ENCODE data around the gene PABPN1.

PABPN1 gene

DNA sequence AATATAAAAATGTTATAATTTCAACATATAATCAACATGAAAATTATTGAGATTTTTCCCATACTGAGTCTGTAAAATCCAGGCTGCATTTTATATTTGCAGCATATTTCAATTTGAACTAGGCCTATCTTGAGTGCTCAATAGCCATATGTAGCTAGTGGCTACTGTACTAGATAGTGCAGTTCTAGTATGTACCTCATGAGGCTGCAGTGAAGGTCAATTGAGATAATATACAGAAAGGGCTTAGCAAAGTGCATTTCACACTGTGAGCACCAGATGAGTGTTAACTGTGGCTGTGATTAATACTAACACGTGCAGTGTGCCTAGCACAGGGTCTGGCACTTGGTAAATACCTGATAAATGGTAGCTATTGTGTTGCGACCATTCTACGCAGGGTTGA, 36.8 kb downstream of the PABPN1 start:
- no peak for DNase-seq (ENCODE audit: low read depth)

- no peak for DNase-seq (ENCODE audit: low read depth)
These were observed 37.4 kb downstream of the PABPN1 start for GRCh38 chr14:23358553-23359166.

- DNase-seq (ENCODE audit: low read depth): no peak
These were observed 37.9 kb downstream of the PABPN1 start for GRCh38 chr14:23359167-23359626.

DNA sequence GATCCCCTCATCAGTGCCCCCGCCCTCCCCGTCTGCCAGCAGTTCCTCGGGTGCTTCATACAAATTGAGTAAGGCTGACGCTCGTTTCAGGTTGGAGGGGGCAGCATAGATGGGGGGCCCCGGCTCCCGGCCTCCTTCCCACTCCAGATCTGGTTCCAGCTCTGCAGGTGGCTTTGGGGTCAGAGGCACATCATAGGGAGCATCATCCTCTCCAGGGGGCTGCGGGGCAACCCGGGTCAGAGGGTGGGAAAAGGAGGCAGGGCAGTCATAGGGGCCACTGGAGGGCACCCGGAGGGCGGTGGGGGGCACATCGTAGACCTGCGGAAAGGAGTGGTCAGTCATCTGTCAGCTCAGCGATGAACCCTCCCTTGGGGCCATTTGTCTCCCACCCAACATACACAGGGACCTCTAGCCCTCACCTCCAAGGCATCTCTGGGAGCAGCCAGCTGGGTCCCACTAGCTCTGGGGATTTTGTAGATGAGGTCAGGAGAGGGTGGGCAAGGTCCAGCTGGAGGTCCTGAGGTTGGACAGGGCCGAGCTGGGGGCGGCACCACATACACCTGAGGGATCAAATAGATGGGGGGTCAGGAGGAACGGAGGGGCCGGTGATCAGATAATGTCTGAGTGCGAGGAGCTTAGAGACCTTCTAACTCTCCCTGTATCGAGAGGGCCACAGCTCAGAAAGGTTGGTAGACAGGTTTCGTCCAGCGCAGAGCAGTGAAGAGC, 38.6 kb downstream of the PABPN1 start:
- DNase-seq (ENCODE audit: low read depth): no peak

DNA sequence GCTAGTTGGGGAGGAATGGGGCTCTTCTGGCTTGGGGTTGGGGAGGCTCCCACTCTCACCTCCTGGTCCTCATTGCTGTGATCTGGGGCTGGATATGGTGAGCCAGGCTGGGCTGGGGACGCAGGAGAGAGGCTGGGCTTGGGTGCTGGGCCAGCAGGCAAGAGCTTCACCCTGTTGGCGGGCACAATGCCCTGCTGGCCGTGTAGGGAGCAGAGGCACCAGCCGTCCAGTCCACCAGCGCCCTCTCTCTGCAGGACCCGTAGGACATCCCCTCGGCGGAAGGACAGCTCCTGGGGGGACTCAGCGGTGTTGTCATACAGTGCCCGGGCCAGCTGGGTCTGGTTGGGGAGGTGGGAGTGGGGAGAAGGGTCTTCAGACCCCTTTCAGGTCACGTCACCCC, 39.2 kb downstream of the PABPN1 start:
- DNase-seq (ENCODE audit: low read depth): no peak

GRCh38 chr14:23361320-23361719, 40.1 kb downstream of the PABPN1 start:
- DNase-seq (ENCODE audit: low read depth): peak; percentile 55

- DNase-seq (ENCODE audit: low read depth): no peak
These were observed 40.5 kb downstream of the PABPN1 start for GRCh38 chr14:23361763-23362162.

DNA sequence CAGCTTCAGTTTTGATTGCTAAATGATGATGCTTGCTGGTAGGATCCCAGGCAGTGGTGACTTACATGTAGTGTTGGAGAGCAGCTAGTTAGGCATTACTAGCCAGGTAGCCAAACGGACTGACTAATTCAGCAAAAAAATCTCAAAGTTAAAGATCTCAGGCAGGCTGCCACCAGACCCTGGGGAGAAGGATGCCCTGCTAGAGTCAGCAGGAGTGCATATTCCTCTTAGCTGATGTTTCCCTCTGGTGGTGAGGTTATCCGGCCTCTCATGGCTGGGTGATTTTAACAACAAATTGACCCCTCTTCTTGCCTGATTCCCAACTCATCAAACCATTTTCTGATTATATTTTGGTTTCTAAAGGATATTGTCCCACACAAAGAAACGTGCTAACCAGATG, 40.9 kb downstream of the PABPN1 start:
- peak; percentile 41 for DNase-seq (ENCODE audit: low read depth)

DNA sequence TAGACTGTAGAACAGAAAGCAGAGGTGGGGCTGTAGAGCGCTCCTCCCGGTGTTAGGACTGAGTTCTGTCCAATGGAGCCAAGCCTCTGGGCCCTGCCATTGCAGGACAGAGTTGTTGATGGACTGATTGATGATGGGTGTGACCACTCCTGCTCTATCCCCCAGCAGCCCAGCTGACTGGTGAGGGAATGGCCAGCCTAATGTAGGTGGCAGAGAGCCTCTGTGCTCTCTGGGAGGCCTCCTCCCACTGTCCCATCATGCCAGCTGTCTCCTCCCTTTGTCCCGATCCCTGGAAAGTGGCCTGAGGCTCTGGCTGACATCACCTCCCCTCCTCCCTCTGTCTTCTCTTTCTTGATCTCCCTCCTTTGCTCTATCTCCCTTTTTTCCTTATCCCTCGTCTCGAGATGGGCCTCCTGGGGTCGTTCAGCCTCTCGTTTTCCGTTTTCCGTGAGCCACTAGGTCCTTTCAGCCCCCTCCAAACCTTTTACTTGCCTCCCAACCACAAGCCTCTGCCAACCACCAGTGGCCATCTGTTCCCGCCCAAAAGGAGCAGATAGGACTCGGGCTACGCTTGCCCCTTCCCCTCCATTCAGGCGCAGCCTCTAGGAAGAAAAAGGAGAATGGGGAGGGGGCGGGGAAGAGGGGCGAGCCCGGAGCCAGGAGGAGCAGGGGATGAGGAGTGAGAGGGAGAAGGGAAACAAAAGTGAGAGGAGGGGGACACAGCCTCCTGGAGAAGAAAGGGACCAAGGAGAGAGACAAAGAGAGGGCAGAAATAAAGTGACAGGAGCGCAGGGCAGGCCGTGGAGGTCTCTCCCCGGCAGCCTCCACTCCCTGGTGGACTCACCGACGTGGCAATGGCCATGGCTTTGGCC, 43.1 kb downstream of the PABPN1 start:
- peak; percentile 78 for DNase-seq (ENCODE audit: low read depth)

DNA sequence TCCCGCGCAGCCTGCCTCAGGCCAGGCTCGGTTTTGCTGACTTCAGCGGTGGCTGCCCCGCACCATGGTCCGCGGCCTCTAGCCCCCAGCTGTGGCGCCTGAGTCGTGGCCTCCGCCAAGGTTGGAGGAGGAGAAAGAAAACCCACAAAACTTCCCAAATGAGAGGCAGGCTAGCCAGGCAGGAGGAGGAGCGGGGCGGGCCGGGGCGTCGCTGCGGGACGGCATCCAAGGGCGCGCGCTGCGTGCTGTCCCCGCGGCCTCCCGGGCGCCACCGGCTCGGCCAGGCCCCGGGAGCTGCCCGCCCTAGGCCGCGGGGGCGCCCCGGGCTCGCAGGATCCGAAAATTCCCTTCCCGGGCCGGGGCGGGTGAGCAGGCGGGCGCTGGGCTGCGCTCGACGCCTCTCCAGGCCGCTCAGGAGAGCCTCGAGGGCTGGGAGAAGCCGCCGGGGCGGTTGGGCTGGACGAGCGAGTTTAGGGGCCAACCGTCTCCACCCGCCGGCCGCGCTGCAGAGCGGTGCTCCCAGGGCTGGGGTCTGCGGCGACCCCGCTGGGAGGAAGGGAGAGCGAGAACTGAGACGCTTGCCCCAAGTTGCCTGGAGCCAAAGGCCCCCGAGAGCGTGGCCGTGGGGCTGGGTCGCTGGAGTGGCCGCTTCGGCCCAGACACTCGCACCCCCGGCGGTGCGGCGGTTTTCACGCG, 43.9 kb downstream of the PABPN1 start, which contains the start of gene EFS:
Gene EFS, minus strand, starts transcription at position 137 of the 696 bp plus-strand sequence. CDS start 147 bp downstream, outside the sequence.
- peak; percentile 62 for DNase-seq (ENCODE audit: low read depth)

GRCh38 chr14:23365732-23366425, 44.6 kb downstream of the PABPN1 start:
- DNase-seq (ENCODE audit: low read depth): peak; percentile 77

GRCh38 chr14:23366426-23366921, 45.2 kb downstream of the PABPN1 start:
- DNase-seq (ENCODE audit: low read depth): peak; percentile 79

DNA sequence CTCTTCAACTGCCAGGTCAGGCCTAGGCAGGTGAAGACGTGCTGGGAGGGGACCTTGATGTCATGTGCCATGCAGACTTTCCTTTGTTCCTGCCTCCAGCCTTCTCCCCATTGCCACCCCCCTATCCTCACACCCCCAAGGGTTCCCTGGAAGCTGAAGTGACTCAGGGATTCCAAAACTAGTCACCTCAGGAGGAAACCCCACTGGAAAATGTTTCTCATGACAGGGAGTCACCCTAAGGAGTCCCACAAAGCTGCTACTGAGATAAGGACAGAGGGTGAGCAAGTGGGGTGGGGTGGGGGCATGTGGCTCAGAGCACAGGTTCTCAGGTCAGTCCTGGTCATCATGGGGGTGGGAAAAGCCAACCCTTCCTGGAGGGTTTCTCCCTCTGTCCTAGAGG, 49.0 kb downstream of the PABPN1 start:
- DNase-seq (ENCODE audit: low read depth): no peak

DNA sequence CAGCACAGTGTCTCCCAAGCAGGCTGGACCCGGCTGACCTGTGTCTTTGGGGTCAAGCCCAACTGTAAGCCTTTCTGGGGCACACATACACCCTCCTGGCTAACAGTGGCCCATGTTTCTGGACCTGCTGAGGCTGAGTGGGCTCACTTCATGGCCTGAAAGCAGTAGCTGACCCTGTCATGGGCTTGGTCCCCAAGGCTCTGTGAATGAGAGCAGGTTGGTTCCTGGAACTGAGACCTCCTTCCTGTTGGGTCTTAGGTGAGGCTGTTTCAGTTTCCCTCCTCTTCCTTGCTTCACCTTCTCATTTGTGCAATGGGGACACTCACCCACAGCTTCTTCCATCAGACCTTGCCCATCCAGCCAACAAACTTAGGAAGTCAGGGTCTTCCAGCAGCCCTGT, 50.6 kb downstream of the PABPN1 start:
- DNase-seq (ENCODE audit: low read depth): no peak

- DNase-seq (ENCODE audit: low read depth): no peak
These were observed 51.3 kb downstream of the PABPN1 start, which contains the start of gene IL25 for GRCh38 chr14:23372509-23372908. Gene IL25 (plus strand): TSS chr14:23372809.

DNA sequence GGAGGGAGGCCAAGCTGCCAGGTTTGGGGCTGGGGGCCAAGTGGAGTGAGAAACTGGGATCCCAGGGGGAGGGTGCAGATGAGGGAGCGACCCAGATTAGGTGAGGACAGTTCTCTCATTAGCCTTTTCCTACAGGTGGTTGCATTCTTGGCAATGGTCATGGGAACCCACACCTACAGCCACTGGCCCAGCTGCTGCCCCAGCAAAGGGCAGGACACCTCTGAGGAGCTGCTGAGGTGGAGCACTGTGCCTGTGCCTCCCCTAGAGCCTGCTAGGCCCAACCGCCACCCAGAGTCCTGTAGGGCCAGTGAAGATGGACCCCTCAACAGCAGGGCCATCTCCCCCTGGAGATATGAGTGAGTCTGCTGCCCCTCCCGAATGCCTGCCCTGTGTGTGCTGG, 51.8 kb downstream of the PABPN1 start:
- DNase-seq (ENCODE audit: low read depth): no peak

All from EH (cell line).